Esophagus muscularis mucosa (tissue), 4 donors: Measurements from ENCODE around the gene ADCY1. TPM values are rescaled to one million over a fixed set of nuclear protein-coding genes. Genes with fewer than 3 reads are reported as not detected.

Source experiments
- DNase-seq: peaks from one replicate; pipeline ENCODE4 v3.0.0-alpha.2; 2017; ENCODE audit errors: extremely low spot score
- H3K27ac ChIP-seq, 4 donors: fragments of 200-600 bp; sonication (generic); replicated peaks in 1 of 4; 1 replicate in 3 of 4; 2 replicates in 1 of 4; pipeline ENCODE4 v1.5.1; 2016 to 2019; ENCODE audit warnings: mild to moderate bottlenecking in 1 of 4
- H3K27me3 ChIP-seq, 4 donors: fragments of 200-600 bp; sonication (generic); one replicate each; pipeline versions ENCODE4 v1.5.1 to v1.6.0; 2016 to 2019
- H3K36me3 ChIP-seq, 4 donors: fragments of 200-600 bp; sonication (generic); one replicate each; pipeline ENCODE4 v1.5.1; 2016 to 2019
- H3K4me1 ChIP-seq, 4 donors: fragments of 200-600 bp; sonication (generic); one replicate each; pipeline ENCODE4 v1.5.1; 2016 to 2019
- H3K4me3 ChIP-seq, 4 donors: fragments of 200-600 bp; sonication (generic); 1 replicate in 2 of 4; 2 replicates in 2 of 4; pipeline ENCODE4 v1.5.1; 2016 to 2019; ENCODE audit warnings: mild to moderate bottlenecking in 4 of 4, moderate library complexity in 1 of 4
- H3K9me3 ChIP-seq, 4 donors: fragments of 200-600 bp; sonication (generic); 1 replicate in 3 of 4; 2 replicates in 1 of 4; pipeline ENCODE4 v1.5.1; 2016 to 2019
- EP300 ChIP-seq: sonication (generic); formaldehyde crosslinking; IDR thresholded peaks from one replicate; pipeline ENCODE4 v1.6.1; 2017; ENCODE audit warnings: antibody characterized with exemption
- POLR2A ChIP-seq: fragments of 450-650 bp; IDR thresholded peaks from one replicate; pipeline ENCODE4 v1.6.1; 2017; ENCODE audit warnings: antibody characterized with exemption, moderate library complexity, mild to moderate bottlenecking, low read depth
- POLR2AphosphoS5 ChIP-seq, 2 donors: sonication (generic); formaldehyde crosslinking; IDR thresholded peaks; one replicate each; pipeline ENCODE4 v1.6.1; 2017; ENCODE audit warnings: antibody characterized with exemption in 2 of 2
- WGBS: methylation state at CpG from one replicate; pipeline ENCODE4 v1.1.5; 2018; 5-methylcytosine and 5-hydroxymethylcytosine counted together
- intact Hi-C: fragments of 100-400 bp; cut with DNase I; formaldehyde crosslinking; loops from one replicate; pipeline ENCODE4 v1.15.1; 2023
- total RNA-seq, 4 donors: library from RNA; depleted of rRNA; stranded (reverse); fragments of >200 nt; gene quantifications; one replicate each; pipeline versions ENCODE4 v1.1.0 to v1.2.1, GENCODE V29; 2016
- TF ChIP-seq, protein P1 (sequence below), 3 experiments: fragments of 200-600 bp in 2 of 3; fragments of 450-650 bp in 1 of 3; sonication (generic) in 2 of 3; IDR thresholded peaks; one replicate each; pipeline ENCODE4 v1.5.1; 2017 to 2019; ENCODE audit warnings: antibody characterized with exemption in 3 of 3, mild to moderate bottlenecking in 2 of 3, moderate library complexity in 1 of 3

ADCY1 gene
- total RNA-seq, 4 donors from 2014 or later: 0.42 to 2.1 (median 1.2) TPM

DNA sequence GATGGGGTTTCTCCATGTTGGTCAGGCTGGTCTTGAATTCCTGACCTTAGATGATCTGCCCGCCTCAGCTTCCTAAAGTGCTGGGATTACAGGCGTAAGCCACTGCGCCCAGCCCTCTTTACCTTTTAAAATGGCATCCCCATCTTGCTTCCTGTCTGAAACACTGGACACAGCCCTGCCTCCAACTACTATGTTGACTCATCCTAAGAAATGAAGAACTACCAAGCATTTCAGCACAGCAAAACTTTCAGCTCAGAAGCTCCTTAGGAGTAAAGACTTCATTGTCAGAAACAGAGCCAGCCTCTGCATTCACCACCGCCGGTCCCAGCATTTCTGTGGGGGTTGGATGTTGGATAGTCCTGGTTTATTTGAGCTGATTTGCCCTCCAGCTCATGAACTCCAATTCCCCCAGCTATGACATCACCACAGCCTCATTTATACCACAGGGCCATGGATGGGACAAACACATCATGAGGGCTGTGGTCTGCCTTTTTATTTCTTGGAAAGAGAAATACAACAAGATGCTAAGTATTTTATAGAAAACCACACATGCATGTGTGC is 123.5 kb downstream of the ADCY1 start:
- Histone ChIP-seq H3K27me3 (no peaks in the 10 kb centered on the region), H3K4me1 (peaks cover 0 to 8% (median 6%) of the 10 kb centered on the region in 4 donors), H3K36me3 (no peaks in the 10 kb centered on the region), H3K4me3 (no peak overlapping the region), H3K27ac (no peak overlapping the region), H3K9me3 (no peaks in the 10 kb centered on the region)
- no peak for TF ChIP-seq EP300
- intact Hi-C loops: no loop called here
- 100% methylated on average over 4 of the region's 5 CpGs for WGBS
- peak; percentile 66 for DNase-seq

DNA sequence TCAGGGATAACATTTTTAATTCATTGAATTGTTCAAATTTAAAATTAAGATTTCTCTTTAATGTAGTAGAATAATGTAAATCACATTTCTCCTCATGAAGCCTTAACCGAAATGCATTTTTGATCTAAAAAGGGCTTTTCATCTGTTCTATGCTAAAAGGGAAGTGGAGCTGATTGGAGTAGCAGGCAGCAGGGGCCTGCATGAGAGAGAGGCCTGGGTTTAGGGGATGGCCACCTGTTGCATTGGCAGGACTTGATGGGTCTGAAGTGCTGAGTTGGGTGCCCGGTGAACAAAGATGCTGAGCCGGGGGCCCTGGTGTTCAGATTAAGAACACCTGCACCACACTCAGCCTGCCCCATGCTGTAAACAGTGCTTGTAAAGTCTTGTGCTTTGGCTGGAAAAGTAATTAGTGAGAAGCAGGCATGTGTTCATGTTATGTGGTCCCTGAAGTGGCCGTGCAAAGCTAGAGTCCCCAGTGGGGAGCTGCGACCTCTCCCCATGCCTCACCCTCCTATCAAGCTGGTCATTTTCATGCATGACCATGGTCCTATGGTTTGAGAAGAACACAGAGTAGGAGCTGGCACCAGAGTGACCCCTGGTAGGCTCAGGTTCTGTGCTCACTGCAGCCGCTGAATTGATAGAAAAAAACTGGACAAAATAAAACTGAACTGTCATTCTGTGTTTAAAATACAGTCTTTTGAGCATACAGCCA is 124.3 kb downstream of the ADCY1 start:
- TF ChIP-seq, protein P1, sequence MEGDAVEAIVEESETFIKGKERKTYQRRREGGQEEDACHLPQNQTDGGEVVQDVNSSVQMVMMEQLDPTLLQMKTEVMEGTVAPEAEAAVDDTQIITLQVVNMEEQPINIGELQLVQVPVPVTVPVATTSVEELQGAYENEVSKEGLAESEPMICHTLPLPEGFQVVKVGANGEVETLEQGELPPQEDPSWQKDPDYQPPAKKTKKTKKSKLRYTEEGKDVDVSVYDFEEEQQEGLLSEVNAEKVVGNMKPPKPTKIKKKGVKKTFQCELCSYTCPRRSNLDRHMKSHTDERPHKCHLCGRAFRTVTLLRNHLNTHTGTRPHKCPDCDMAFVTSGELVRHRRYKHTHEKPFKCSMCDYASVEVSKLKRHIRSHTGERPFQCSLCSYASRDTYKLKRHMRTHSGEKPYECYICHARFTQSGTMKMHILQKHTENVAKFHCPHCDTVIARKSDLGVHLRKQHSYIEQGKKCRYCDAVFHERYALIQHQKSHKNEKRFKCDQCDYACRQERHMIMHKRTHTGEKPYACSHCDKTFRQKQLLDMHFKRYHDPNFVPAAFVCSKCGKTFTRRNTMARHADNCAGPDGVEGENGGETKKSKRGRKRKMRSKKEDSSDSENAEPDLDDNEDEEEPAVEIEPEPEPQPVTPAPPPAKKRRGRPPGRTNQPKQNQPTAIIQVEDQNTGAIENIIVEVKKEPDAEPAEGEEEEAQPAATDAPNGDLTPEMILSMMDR (IDR thresholded peaks at IDR 0.05): no peak
- TF ChIP-seq POLR2AphosphoS5 (IDR thresholded peaks at IDR 0.05): no peak
- no peak for TF ChIP-seq EP300
- no peak for TF ChIP-seq POLR2A
- intact Hi-C loops: no loop called here
- H3K4me1 ChIP-seq: peaks cover 0 to 8% (median 6%) of the 10 kb centered on the region in 4 donors
- H3K27ac ChIP-seq: no peak overlapping the region
- 95% methylated on average over 6 of the region's 6 CpGs for WGBS
- DNase-seq: peak; percentile 89
- no peaks in the 10 kb centered on the region for H3K27me3 ChIP-seq
- no peaks in the 10 kb centered on the region for H3K36me3 ChIP-seq
- H3K4me3 ChIP-seq: no peak overlapping the region
- H3K9me3 ChIP-seq: no peaks in the 10 kb centered on the region

DNA sequence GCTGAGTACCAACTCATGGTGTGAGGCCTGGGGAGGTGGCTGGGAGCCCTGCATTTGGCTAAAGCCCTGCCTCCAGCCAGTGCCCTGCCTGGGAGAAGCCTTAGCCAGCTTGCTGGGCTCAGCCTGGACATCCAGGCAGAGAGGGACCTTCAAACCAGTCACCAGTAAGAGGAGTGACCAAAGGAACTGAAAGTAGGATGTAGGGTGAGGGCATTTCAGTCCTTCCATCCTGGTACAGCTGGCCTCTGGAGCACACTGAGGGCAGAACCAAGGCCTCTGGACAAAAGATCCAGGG is 124.8 kb downstream of the ADCY1 start:
- Histone ChIP-seq H3K4me3 (no peak overlapping the region), H3K27ac (no peak overlapping the region), H3K4me1 (peaks cover 0 to 8% (median 6%) of the 10 kb centered on the region in 4 donors), H3K27me3 (no peaks in the 10 kb centered on the region), H3K9me3 (no peaks in the 10 kb centered on the region), H3K36me3 (no peaks in the 10 kb centered on the region)
- DNase-seq: no peak
- intact Hi-C loops: no loop called here
- no peak for TF ChIP-seq POLR2A
- no peak for TF ChIP-seq EP300
- TF ChIP-seq, protein P1 (IDR thresholded peaks at IDR 0.05): no peak
- TF ChIP-seq POLR2AphosphoS5 (IDR thresholded peaks at IDR 0.05): no peak

DNA sequence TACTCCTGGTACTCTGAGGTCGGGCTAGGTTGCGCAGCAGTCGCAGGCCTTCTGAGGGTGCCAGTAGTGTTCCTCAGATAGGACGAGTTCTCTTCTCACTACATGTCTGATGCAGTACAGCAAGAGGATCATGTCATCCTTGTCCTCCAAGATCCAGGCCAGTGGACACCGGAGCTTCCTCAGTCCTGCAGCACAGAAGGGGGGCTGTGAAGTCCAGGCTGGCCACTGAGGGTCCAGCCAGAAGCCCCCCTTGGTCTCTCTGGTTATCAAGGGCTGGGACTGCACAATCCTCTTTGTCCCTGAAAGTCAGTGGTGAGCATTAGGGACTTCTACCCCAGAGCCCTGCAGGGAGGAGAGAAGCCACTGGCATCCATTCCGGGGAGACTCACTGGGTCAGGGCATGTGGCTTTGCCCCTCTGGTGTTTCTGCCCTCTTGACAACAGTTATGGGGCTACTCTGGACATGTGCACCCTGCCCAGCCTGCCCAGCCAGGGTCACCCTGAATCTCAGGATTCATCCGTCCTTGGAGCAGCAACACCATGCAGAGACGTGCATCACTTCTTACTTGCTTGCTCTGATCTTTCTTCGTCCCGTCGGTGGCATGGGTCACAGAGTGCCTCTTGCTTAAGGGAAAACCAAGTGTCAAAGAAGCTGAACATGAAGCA is 125.7 kb downstream of the ADCY1 start:
- DNase-seq: no peak
- TF ChIP-seq EP300: no peak
- TF ChIP-seq, protein P1 (IDR thresholded peaks at IDR 0.05): no peak
- TF ChIP-seq POLR2AphosphoS5 (IDR thresholded peaks at IDR 0.05): no peak
- TF ChIP-seq POLR2A: no peak
- Histone ChIP-seq H3K27ac (peak overlapping the region in 2 of 4 donors; percentile 21 to 26), H3K4me1 (peaks cover 0 to 8% (median 6%) of the 10 kb centered on the region in 4 donors), H3K4me3 (no peak overlapping the region), H3K9me3 (no peaks in the 10 kb centered on the region), H3K27me3 (no peaks in the 10 kb centered on the region), H3K36me3 (no peaks in the 10 kb centered on the region)
- 91% methylated on average over 11 of the region's 11 CpGs for WGBS
- intact Hi-C loops: no loop called here

DNA sequence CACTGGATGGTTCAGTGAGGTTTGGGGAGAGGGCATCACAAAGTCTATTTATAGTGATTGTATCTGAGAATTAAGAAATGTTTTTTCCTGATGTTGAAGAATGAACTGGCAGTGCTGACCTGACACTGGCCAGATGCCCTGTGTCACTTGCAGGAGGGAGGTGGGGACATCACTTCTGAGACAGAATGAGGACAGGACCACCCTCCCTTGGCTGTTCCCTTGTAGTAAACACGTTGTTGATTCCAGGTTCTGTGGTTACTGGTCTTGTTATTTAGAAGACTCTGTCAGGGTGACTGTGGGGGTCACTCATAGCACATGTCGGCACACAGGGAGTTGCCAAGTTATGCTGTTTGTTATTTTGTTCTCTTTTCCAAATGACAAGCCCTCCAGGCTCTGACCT is 126.4 kb downstream of the ADCY1 start:
- DNase-seq: no peak
- TF ChIP-seq, protein P1 (IDR thresholded peaks at IDR 0.05): no peak
- TF ChIP-seq POLR2AphosphoS5 (IDR thresholded peaks at IDR 0.05) (no peak), POLR2A (no peak), EP300 (no peak)
- H3K36me3 ChIP-seq: no peaks in the 10 kb centered on the region
- no peak overlapping the region for H3K4me3 ChIP-seq
- H3K4me1 ChIP-seq: peaks cover 0 to 8% (median 6%) of the 10 kb centered on the region in 4 donors
- WGBS: 8% methylated on average over 1 of the region's 2 CpGs
- no peaks in the 10 kb centered on the region for H3K27me3 ChIP-seq
- peak overlapping the region in 2 of 4 donors; percentile 21 to 26 for H3K27ac ChIP-seq
- intact Hi-C loops: no loop called here
- H3K9me3 ChIP-seq: no peaks in the 10 kb centered on the region
